ENCODE data around the gene CCDC92B.

CCDC92B gene

DNA sequence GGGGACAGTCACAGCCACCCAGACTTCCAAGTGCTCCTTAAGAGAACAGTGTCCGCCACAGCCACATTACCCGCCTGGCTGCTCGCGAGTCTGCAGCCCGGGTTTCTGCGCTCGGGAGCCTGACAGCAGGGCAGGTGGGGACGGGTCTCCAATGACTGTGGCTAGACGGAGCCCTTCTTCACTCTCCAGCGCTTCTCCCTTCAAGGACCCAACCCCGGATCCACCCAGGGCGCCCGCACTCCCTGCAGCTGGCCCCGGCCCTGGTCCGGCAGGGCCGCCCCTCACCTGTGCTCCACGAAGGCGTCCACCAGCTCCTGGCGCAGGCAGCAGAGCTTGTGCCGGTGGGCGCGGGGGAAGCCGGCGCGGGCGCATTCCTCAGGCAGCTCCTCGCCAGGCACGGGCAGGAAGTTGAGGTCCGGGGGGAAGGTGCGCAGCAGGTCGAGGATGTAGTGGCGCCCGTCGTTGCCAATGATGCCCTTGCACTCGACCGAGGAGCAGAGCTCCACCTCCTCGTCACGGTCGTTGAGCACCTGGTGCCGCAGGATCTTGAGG is 51.8 kb downstream of the CCDC92B start:
- no peak overlapping the region for H4K12ac ChIP-seq (ENCODE audit: low read depth, low read length)
- H2AK5ac ChIP-seq (ENCODE audit: low read length): no peak overlapping the region
- H3K36me3 ChIP-seq (ENCODE audit: control insufficient read depth in 1 of 2, insufficient read depth in 2 of 2, low read length in 2 of 2): peaks cover 68 to 73% of the 10 kb centered on the region in 2 experiments
- H3K27ac ChIP-seq (ENCODE audit: low read depth, low read length): no peak overlapping the region
- H3K79me2 ChIP-seq (ENCODE audit: control insufficient read depth, insufficient read depth, low read length, poor library complexity): no peaks in the 10 kb centered on the region
- no peak for DNase-seq
- H3K27me3 ChIP-seq (ENCODE audit: insufficient read depth, low read length): no peaks in the 10 kb centered on the region
- H2BK12ac ChIP-seq (ENCODE audit: low read length): no peak overlapping the region
- no CpG with 5 or more reads among the region's 40 CpGs for whole genome bisulfite sequencing (ENCODE audit: extremely low coverage, insufficient coverage, insufficient read length)
- H3K9ac ChIP-seq (ENCODE audit: low read length): no peak overlapping the region
- H3K4me2 ChIP-seq (ENCODE audit: low read length): no peak overlapping the region
- no peak overlapping the region for H4K8ac ChIP-seq (ENCODE audit: low read depth, low read length)
- H3K23ac ChIP-seq (ENCODE audit: low read length): no peak overlapping the region
- no peak overlapping the region for H2BK5ac ChIP-seq (ENCODE audit: low read depth, low read length, poor library complexity)
- no peak overlapping the region for H3K4me3 ChIP-seq (ENCODE audit: low read depth, low read length)
- H2AFZ ChIP-seq (ENCODE audit: insufficient read depth, low read length, poor library complexity): no peak overlapping the region
- H4K91ac ChIP-seq (ENCODE audit: low read depth, low read length): no peak overlapping the region
- H3K4me1 ChIP-seq (ENCODE audit: control insufficient read depth in 1 of 2, insufficient read depth in 2 of 2, low read length in 2 of 2): no peaks in the 10 kb centered on the region
- H2BK120ac ChIP-seq (ENCODE audit: insufficient read depth, low read length, poor library complexity): no peak overlapping the region
- no peaks in the 10 kb centered on the region for H3K79me1 ChIP-seq (ENCODE audit: low read length)
- H3K14ac ChIP-seq (ENCODE audit: low read length): no peak overlapping the region
- no peak overlapping the region for H3K4ac ChIP-seq (ENCODE audit: low read depth, low read length)
- no peak overlapping the region for H3K18ac ChIP-seq (ENCODE audit: low read length)
- peaks cover 4% of the 10 kb centered on the region for H3K9me3 ChIP-seq (ENCODE audit: insufficient read depth, low read depth, low read length)

- no peaks in the 10 kb centered on the region for H3K79me1 ChIP-seq (ENCODE audit: low read length)
Observed at GRCh38 chr17:2695961-2696760, 53.3 kb downstream of the CCDC92B start.

GRCh38 chr17:2695243-2695960 is 54.0 kb downstream of the CCDC92B start:
- Histone ChIP-seq H4K8ac (ENCODE audit: low read depth, low read length) (no peak overlapping the region), H3K14ac (ENCODE audit: low read length) (no peak overlapping the region), H3K23ac (ENCODE audit: low read length) (no peak overlapping the region), H2BK12ac (ENCODE audit: low read length) (no peak overlapping the region), H3K79me2 (ENCODE audit: control insufficient read depth, insufficient read depth, low read length, poor library complexity) (no peaks in the 10 kb centered on the region), H3K79me1 (ENCODE audit: low read length) (no peaks in the 10 kb centered on the region), H2AK5ac (ENCODE audit: low read length) (no peak overlapping the region), H3K4me2 (ENCODE audit: low read length) (no peak overlapping the region), H3K27me3 (ENCODE audit: insufficient read depth, low read length) (no peaks in the 10 kb centered on the region), H2AFZ (ENCODE audit: insufficient read depth, low read length, poor library complexity) (no peak overlapping the region), H3K27ac (ENCODE audit: low read depth, low read length) (no peak overlapping the region), H2BK120ac (ENCODE audit: insufficient read depth, low read length, poor library complexity) (no peak overlapping the region), H4K12ac (ENCODE audit: low read depth, low read length) (no peak overlapping the region), H3K36me3 (ENCODE audit: control insufficient read depth in 1 of 2, insufficient read depth in 2 of 2, low read length in 2 of 2) (peaks cover 70 to 72% of the 10 kb centered on the region in 2 experiments), H4K91ac (ENCODE audit: low read depth, low read length) (no peak overlapping the region), H3K4ac (ENCODE audit: low read depth, low read length) (no peak overlapping the region), H3K4me1 (ENCODE audit: control insufficient read depth in 1 of 2, insufficient read depth in 2 of 2, low read length in 2 of 2) (no peaks in the 10 kb centered on the region), H3K18ac (ENCODE audit: low read length) (no peak overlapping the region), H3K4me3 (ENCODE audit: low read depth, low read length) (no peak overlapping the region), H2BK5ac (ENCODE audit: low read depth, low read length, poor library complexity) (no peak overlapping the region), H3K9ac (ENCODE audit: low read length) (no peak overlapping the region), H3K9me3 (ENCODE audit: insufficient read depth, low read depth, low read length) (peaks cover 5% of the 10 kb centered on the region)
- WGBS (ENCODE audit: extremely low coverage, insufficient coverage, insufficient read length): no CpG with 5 or more reads among the region's 28 CpGs
- no peak for DNase-seq

More at GRCh38 chr17:2695961-2696760, 53.3 kb downstream of the CCDC92B start:
- Histone ChIP-seq H4K12ac (ENCODE audit: low read depth, low read length) (no peak overlapping the region), H3K4me1 (ENCODE audit: control insufficient read depth in 1 of 2, insufficient read depth in 2 of 2, low read length in 2 of 2) (no peaks in the 10 kb centered on the region), H3K4ac (ENCODE audit: low read depth, low read length) (no peak overlapping the region), H2BK12ac (ENCODE audit: low read length) (no peak overlapping the region), H4K91ac (ENCODE audit: low read depth, low read length) (no peak overlapping the region), H3K79me2 (ENCODE audit: control insufficient read depth, insufficient read depth, low read length, poor library complexity) (no peaks in the 10 kb centered on the region), H3K9ac (ENCODE audit: low read length) (no peak overlapping the region), H3K27me3 (ENCODE audit: insufficient read depth, low read length) (no peaks in the 10 kb centered on the region), H2BK120ac (ENCODE audit: insufficient read depth, low read length, poor library complexity) (no peak overlapping the region), H3K23ac (ENCODE audit: low read length) (no peak overlapping the region), H3K9me3 (ENCODE audit: insufficient read depth, low read depth, low read length) (peaks cover 5% of the 10 kb centered on the region), H3K4me3 (ENCODE audit: low read depth, low read length) (no peak overlapping the region), H2BK5ac (ENCODE audit: low read depth, low read length, poor library complexity) (no peak overlapping the region), H3K18ac (ENCODE audit: low read length) (no peak overlapping the region), H3K36me3 (ENCODE audit: control insufficient read depth in 1 of 2, insufficient read depth in 2 of 2, low read length in 2 of 2) (peaks cover 72 to 73% of the 10 kb centered on the region in 2 experiments), H2AK5ac (ENCODE audit: low read length) (no peak overlapping the region), H3K27ac (ENCODE audit: low read depth, low read length) (no peak overlapping the region), H2AFZ (ENCODE audit: insufficient read depth, low read length, poor library complexity) (no peak overlapping the region), H4K8ac (ENCODE audit: low read depth, low read length) (no peak overlapping the region), H3K4me2 (ENCODE audit: low read length) (no peak overlapping the region), H3K14ac (ENCODE audit: low read length) (no peak overlapping the region)
- DNase-seq: no peak
- WGBS (ENCODE audit: extremely low coverage, insufficient coverage, insufficient read length): no CpG with 5 or more reads among the region's 36 CpGs

DNA sequence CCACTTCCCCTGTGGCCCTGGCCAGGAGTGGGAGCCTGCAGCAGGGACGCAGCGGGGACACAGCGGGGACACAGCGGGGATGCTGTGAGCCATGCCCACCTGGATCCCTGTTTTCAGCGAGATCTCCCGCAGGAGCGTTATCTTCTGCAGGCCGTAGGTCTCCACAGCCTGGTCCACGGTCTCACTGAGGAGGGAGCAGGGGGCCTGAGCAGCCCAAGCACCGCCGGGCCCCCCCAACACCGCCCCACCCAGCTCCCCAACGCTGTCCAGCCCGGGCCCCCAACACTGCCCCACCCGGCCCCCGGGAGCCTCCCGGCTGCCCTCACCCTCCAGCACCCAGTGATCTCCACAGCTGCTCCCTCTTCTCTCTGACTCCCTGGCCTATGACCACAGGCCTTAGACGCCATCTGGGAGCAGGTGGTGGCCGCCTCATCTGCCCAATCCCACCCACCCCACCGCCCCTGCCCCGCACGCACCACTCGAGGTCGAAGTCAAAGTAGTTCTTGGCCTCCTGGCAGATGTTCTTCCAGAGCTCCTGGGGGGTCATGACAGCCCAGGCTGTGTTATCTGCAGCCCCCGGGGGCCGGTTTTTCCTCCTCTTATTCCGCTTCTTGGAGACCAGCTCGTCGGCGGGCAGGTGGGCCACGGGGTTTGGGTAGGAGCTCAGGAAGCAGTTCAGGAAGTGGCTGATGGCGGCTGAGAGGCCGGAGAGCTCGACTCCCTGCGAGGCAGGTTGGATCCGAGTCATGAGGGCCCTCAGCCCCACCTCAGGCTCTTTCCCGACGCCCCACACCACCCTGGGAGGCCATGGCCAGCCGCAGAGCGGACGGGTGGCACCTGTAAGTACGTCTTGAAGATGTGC is 54.8 kb downstream of the CCDC92B start:
- WGBS (ENCODE audit: extremely low coverage, insufficient coverage, insufficient read length): no CpG with 5 or more reads among the region's 42 CpGs
- H4K91ac ChIP-seq (ENCODE audit: low read depth, low read length): no peak overlapping the region
- H2BK5ac ChIP-seq (ENCODE audit: low read depth, low read length, poor library complexity): no peak overlapping the region
- H3K18ac ChIP-seq (ENCODE audit: low read length): no peak overlapping the region
- H2AFZ ChIP-seq (ENCODE audit: insufficient read depth, low read length, poor library complexity): no peak overlapping the region
- H3K4ac ChIP-seq (ENCODE audit: low read depth, low read length): no peak overlapping the region
- no peak overlapping the region for H4K8ac ChIP-seq (ENCODE audit: low read depth, low read length)
- no peak overlapping the region for H2BK12ac ChIP-seq (ENCODE audit: low read length)
- peaks cover 5% of the 10 kb centered on the region for H3K9me3 ChIP-seq (ENCODE audit: insufficient read depth, low read depth, low read length)
- H3K27me3 ChIP-seq (ENCODE audit: insufficient read depth, low read length): no peaks in the 10 kb centered on the region
- H3K79me2 ChIP-seq (ENCODE audit: control insufficient read depth, insufficient read depth, low read length, poor library complexity): no peaks in the 10 kb centered on the region
- no peaks in the 10 kb centered on the region for H3K79me1 ChIP-seq (ENCODE audit: low read length)
- no peaks in the 10 kb centered on the region for H3K4me1 ChIP-seq (ENCODE audit: control insufficient read depth in 1 of 2, insufficient read depth in 2 of 2, low read length in 2 of 2)
- H3K14ac ChIP-seq (ENCODE audit: low read length): no peak overlapping the region
- no peak overlapping the region for H3K27ac ChIP-seq (ENCODE audit: low read depth, low read length)
- DNase-seq: no peak
- no peak overlapping the region for H4K12ac ChIP-seq (ENCODE audit: low read depth, low read length)
- H3K4me2 ChIP-seq (ENCODE audit: low read length): no peak overlapping the region
- no peak overlapping the region for H2AK5ac ChIP-seq (ENCODE audit: low read length)
- H2BK120ac ChIP-seq (ENCODE audit: insufficient read depth, low read length, poor library complexity): no peak overlapping the region
- H3K9ac ChIP-seq (ENCODE audit: low read length): no peak overlapping the region
- peaks cover 68 to 70% of the 10 kb centered on the region in 2 experiments for H3K36me3 ChIP-seq (ENCODE audit: control insufficient read depth in 1 of 2, insufficient read depth in 2 of 2, low read length in 2 of 2)
- H3K23ac ChIP-seq (ENCODE audit: low read length): no peak overlapping the region
- H3K4me3 ChIP-seq (ENCODE audit: low read depth, low read length): peak overlapping the region; percentile 28
